Vagina (tissue), 2 donors: ENCODE measurements around the gene FLACC1. TPM values are rescaled to one million over a fixed set of nuclear protein-coding genes. Genes with fewer than 3 reads are reported as not detected.

Experiments used
- DNase-seq, 2 donors: peaks; one replicate each; pipeline ENCODE4 v3.0.0-alpha.2; 2017; ENCODE audit errors: extremely low spot score in 2 of 2
- H3K27ac ChIP-seq: fragments of 200-600 bp; sonication (generic); one replicate; pipeline ENCODE4 v1.5.1; 2019
- H3K27me3 ChIP-seq: fragments of 200-600 bp; sonication (generic); one replicate; pipeline ENCODE4 v1.5.1; 2019
- H3K36me3 ChIP-seq, 2 donors: fragments of 200-600 bp; sonication (generic); one replicate each; pipeline ENCODE4 v1.5.1; 2017 to 2019
- H3K4me1 ChIP-seq: fragments of 200-600 bp; sonication (generic); one replicate; pipeline ENCODE4 v1.5.1; 2019
- H3K4me3 ChIP-seq, 2 donors: fragments of 200-600 bp; sonication (generic); 1 replicate in 1 of 2; 2 replicates in 1 of 2; pipeline ENCODE4 v1.5.1; 2016 to 2019
- H3K9me3 ChIP-seq: fragments of 200-600 bp; sonication (generic); one replicate; pipeline ENCODE4 v1.5.1; 2019
- POLR2A ChIP-seq, 2 donors: fragments of 450-650 bp; IDR thresholded peaks; one replicate each; pipeline ENCODE4 v1.6.1; 2017; ENCODE audit warnings: antibody characterized with exemption in 2 of 2, mild to moderate bottlenecking in 2 of 2, moderate library complexity in 2 of 2
- POLR2AphosphoS5 ChIP-seq, 2 donors: sonication (generic); formaldehyde crosslinking; IDR thresholded peaks; one replicate each; pipeline ENCODE4 v1.9.0; 2017; ENCODE audit warnings: antibody characterized with exemption in 2 of 2, mild to moderate bottlenecking in 2 of 2, low read depth in 1 of 2; ENCODE audit not compliant: insufficient read depth in 1 of 2
- intact Hi-C: fragments of 100-400 bp; cut with DNase I; formaldehyde crosslinking; loops from one replicate; pipeline ENCODE4 v1.15.1; 2023
- total RNA-seq: library from RNA; depleted of rRNA; stranded (reverse); fragments of >200 nt; gene quantifications from one replicate; pipeline ENCODE4 v1.2.3, GENCODE V29; 2016
- TF ChIP-seq, protein P1 (sequence below), 3 experiments: fragments of 450-650 bp in 2 of 3; fragments of 200-600 bp in 1 of 3; sonication (generic) in 1 of 3; IDR thresholded peaks; one replicate each; pipeline ENCODE4 v1.5.1; 2017 to 2019; ENCODE audit warnings: antibody characterized with exemption in 3 of 3, mild to moderate bottlenecking in 2 of 3, moderate library complexity in 2 of 3

Gene FLACC1
- total RNA-seq, 1 donor from 2014 or later: 0.74 TPM

- intact Hi-C loops: no loop called here
- no peak overlapping the region for H3K4me3 ChIP-seq
Measured at GRCh38 chr2:201402651-201403562, 45.8 kb upstream of the FLACC1 start.

DNA sequence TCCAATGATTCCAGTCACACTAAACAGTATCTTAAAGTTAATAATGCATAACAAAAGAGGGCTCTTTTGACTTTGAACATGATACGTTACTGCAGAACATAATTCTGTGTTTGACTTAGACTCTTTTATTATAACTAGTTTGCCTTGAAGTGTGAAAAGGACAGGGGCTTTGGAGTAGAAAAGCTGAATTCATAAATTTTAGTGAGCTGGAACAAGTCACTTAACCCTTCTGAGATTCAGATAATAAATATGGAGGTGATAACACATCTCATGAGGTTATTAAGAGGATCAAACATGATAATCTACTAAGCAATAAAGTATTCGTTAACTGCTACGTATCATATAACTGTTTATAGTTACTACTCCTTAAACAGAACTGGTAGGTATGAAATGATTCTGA, 44.7 kb upstream of the FLACC1 start:
- TF ChIP-seq POLR2AphosphoS5 (IDR thresholded peaks at IDR 0.05; ENCODE audit: insufficient read depth in 1 of 2, low read depth in 1 of 2) (no peak), POLR2A (IDR thresholded peaks at IDR 0.05) (no peak)
- TF ChIP-seq, protein P1, sequence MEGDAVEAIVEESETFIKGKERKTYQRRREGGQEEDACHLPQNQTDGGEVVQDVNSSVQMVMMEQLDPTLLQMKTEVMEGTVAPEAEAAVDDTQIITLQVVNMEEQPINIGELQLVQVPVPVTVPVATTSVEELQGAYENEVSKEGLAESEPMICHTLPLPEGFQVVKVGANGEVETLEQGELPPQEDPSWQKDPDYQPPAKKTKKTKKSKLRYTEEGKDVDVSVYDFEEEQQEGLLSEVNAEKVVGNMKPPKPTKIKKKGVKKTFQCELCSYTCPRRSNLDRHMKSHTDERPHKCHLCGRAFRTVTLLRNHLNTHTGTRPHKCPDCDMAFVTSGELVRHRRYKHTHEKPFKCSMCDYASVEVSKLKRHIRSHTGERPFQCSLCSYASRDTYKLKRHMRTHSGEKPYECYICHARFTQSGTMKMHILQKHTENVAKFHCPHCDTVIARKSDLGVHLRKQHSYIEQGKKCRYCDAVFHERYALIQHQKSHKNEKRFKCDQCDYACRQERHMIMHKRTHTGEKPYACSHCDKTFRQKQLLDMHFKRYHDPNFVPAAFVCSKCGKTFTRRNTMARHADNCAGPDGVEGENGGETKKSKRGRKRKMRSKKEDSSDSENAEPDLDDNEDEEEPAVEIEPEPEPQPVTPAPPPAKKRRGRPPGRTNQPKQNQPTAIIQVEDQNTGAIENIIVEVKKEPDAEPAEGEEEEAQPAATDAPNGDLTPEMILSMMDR (IDR thresholded peaks at IDR 0.05): no peak
- H3K9me3 ChIP-seq: no peaks in the 10 kb centered on the region
- H3K27ac ChIP-seq: no peak overlapping the region
- H3K4me3 ChIP-seq: no peak overlapping the region
- H3K27me3 ChIP-seq: no peaks in the 10 kb centered on the region
- intact Hi-C loops: no loop called here
- H3K36me3 ChIP-seq: peaks cover 2 to 26% of the 10 kb centered on the region in 2 donors
- DNase-seq: no peak
- peaks cover 32% of the 10 kb centered on the region for H3K4me1 ChIP-seq

More at GRCh38 chr2:201402651-201403562, 45.8 kb upstream of the FLACC1 start:
- no peak overlapping the region for H3K27ac ChIP-seq
- no peak for DNase-seq
- TF ChIP-seq, protein P1 (IDR thresholded peaks at IDR 0.05): no peak
- TF ChIP-seq POLR2AphosphoS5 (IDR thresholded peaks at IDR 0.05; ENCODE audit: insufficient read depth in 1 of 2, low read depth in 1 of 2) (no peak), POLR2A (IDR thresholded peaks at IDR 0.05) (no peak)
- peaks cover 38% of the 10 kb centered on the region for H3K4me1 ChIP-seq
- no peaks in the 10 kb centered on the region for H3K27me3 ChIP-seq
- H3K9me3 ChIP-seq: no peaks in the 10 kb centered on the region
- H3K36me3 ChIP-seq: peaks cover 0 to 15% of the 10 kb centered on the region in 2 donors

- Histone ChIP-seq H3K9me3 (no peaks in the 10 kb centered on the region), H3K4me3 (no peak overlapping the region), H3K4me1 (no peaks in the 10 kb centered on the region), H3K27ac (no peak overlapping the region), H3K36me3 (peaks cover 2 to 58% of the 10 kb centered on the region in 2 donors), H3K27me3 (no peaks in the 10 kb centered on the region)
- TF ChIP-seq POLR2AphosphoS5 (IDR thresholded peaks at IDR 0.05; ENCODE audit: insufficient read depth in 1 of 2, low read depth in 1 of 2) (no peak), POLR2A (IDR thresholded peaks at IDR 0.05) (no peak)
- TF ChIP-seq, protein P1 (IDR thresholded peaks at IDR 0.05): no peak
- no peak for DNase-seq
- intact Hi-C loops: no loop called here
Measured at GRCh38 chr2:201396595-201396994, 39.5 kb upstream of the FLACC1 start.

- DNase-seq: no peak
- Histone ChIP-seq H3K9me3 (no peaks in the 10 kb centered on the region), H3K36me3 (peaks cover 0 to 66% of the 10 kb centered on the region in 2 donors), H3K4me1 (no peaks in the 10 kb centered on the region), H3K27ac (no peak overlapping the region), H3K4me3 (no peak overlapping the region), H3K27me3 (no peaks in the 10 kb centered on the region)
- intact Hi-C loops: no loop called here
- TF ChIP-seq, protein P1 (IDR thresholded peaks at IDR 0.05): no peak
- TF ChIP-seq POLR2AphosphoS5 (IDR thresholded peaks at IDR 0.05; ENCODE audit: insufficient read depth in 1 of 2, low read depth in 1 of 2) (peak in 1 of 2 donors; percentile 69), POLR2A (IDR thresholded peaks at IDR 0.05) (no peak)
Measured at GRCh38 chr2:201383136-201383535, 26.0 kb upstream of the FLACC1 start.
